CD4-positive, alpha-beta T cell (primary cell): ENCODE results near the gene DENND11. TPM values are rescaled to one million over a fixed set of nuclear protein-coding genes. Genes with fewer than 3 reads are reported as not detected.

Experiments
- ATAC-seq: fragments of 200-7000 bp; cut with Tn5 transposase; one replicate; pipeline ENCODE4 v1.10.0; 2022; ENCODE audit warnings: mild to moderate bottlenecking; ENCODE audit not compliant: poor library complexity
- CTCF ChIA-PET: fragments of 350-600 bp; sonication (Branson Sonifier 250); formaldehyde crosslinking; loops from one replicate; lab custom pipeline; 2021; ENCODE audit warnings: antibody characterized with exemption, inconsistent platforms; lab: Charles Lee
- POLR2A ChIA-PET: fragments of 350-600 bp; sonication (Branson Sonifier 250); formaldehyde crosslinking; loops from one replicate; lab custom pipeline; 2021; ENCODE audit warnings: antibody characterized with exemption, inconsistent platforms; lab: Charles Lee
- DNase-seq, 14 experiments: peaks; one replicate each; pipeline ENCODE4 v3.0.0-alpha.2; 2013 to 2020; ENCODE audit warnings: mixed read lengths in 2 of 14
- H3K27ac ChIP-seq, 2 donors: one replicate each; pipeline versions ENCODE4 v1.5.1 to v1.7.0; 2013; ENCODE audit warnings: low read length in 2 of 2, low read depth in 1 of 2, mild to moderate bottlenecking in 1 of 2
- H3K27me3 ChIP-seq, 2 experiments: 1 replicate in 1 of 2; 2 replicates in 1 of 2; pipeline versions ENCODE4 v1.6.1 to v1.7.0; 2013; ENCODE audit warnings: low read length in 2 of 2, control low read depth in 1 of 2, mild to moderate bottlenecking in 1 of 2, moderate library complexity in 1 of 2; ENCODE audit not compliant: insufficient read depth in 2 of 2, control insufficient read depth in 1 of 2
- H3K36me3 ChIP-seq: one replicate; pipeline ENCODE4 v1.6.1; 2013; ENCODE audit warnings: low read length, control low read depth; ENCODE audit not compliant: insufficient read depth
- H3K4me1 ChIP-seq: one replicate; pipeline ENCODE4 v1.6.1; 2013; ENCODE audit warnings: low read length, control low read depth; ENCODE audit not compliant: insufficient read depth
- H3K4me3 ChIP-seq: one replicate; pipeline ENCODE4 v1.5.1; 2013; ENCODE audit warnings: mild to moderate bottlenecking, low read length, moderate library complexity
- H3K9me3 ChIP-seq, 2 experiments: 1 replicate in 1 of 2; 2 replicates in 1 of 2; pipeline versions ENCODE4 v1.6.1 to v1.7.0; 2013; ENCODE audit warnings: low read length in 2 of 2, mild to moderate bottlenecking in 2 of 2, control low read depth in 1 of 2, moderate library complexity in 1 of 2; ENCODE audit not compliant: control insufficient read depth in 1 of 2, insufficient read depth in 1 of 2
- H3K27ac Mint-ChIP-seq: one replicate; pipeline ENCODE4 v1.8.0; 2020; ENCODE audit warnings: mixed read lengths
- H3K27me3 Mint-ChIP-seq: one replicate; pipeline ENCODE4 v1.8.0; 2021; ENCODE audit warnings: mixed read lengths
- H3K36me3 Mint-ChIP-seq: one replicate; pipeline ENCODE4 v1.8.0; 2021; ENCODE audit warnings: low read depth, mixed read lengths
- H3K4me1 Mint-ChIP-seq: one replicate; pipeline ENCODE4 v1.8.0; 2021; ENCODE audit warnings: low read depth, mixed read lengths
- H3K4me3 Mint-ChIP-seq: one replicate; pipeline ENCODE4 v1.8.0; 2020; ENCODE audit warnings: mild to moderate bottlenecking, mixed read lengths
- H3K9me3 Mint-ChIP-seq: one replicate; pipeline ENCODE4 v1.8.0; 2020; ENCODE audit warnings: mixed read lengths
- intact Hi-C, 2 experiments: fragments of 100-400 bp; cut with DNase I in 1 of 2; cut with micrococcal nuclease in 1 of 2; formaldehyde crosslinking; loops; one replicate each; pipeline versions ENCODE4 v1.15.1 to v1.9.0; 2023 to 2025; cut with DNase I, micrococcal nuclease
- total RNA-seq, 174 experiments: library from RNA in 2 of 174; stranded (reverse) in 2 of 174; gene quantifications; one replicate each; pipeline ENCODE4 v1.2.3 and lab custom pipeline; 2021 to 2026
- TF ChIP-seq, protein P1 (sequence below): fragments of 200-600 bp; IDR thresholded peaks from one replicate; pipeline ENCODE4 v1.8.0; 2022; ENCODE audit warnings: antibody characterized with exemption, mild to moderate bottlenecking

The DENND11 gene
- total RNA-seq, 2 experiments from 2014 or later, result 39.2 to 41.1 TPM

DNA sequence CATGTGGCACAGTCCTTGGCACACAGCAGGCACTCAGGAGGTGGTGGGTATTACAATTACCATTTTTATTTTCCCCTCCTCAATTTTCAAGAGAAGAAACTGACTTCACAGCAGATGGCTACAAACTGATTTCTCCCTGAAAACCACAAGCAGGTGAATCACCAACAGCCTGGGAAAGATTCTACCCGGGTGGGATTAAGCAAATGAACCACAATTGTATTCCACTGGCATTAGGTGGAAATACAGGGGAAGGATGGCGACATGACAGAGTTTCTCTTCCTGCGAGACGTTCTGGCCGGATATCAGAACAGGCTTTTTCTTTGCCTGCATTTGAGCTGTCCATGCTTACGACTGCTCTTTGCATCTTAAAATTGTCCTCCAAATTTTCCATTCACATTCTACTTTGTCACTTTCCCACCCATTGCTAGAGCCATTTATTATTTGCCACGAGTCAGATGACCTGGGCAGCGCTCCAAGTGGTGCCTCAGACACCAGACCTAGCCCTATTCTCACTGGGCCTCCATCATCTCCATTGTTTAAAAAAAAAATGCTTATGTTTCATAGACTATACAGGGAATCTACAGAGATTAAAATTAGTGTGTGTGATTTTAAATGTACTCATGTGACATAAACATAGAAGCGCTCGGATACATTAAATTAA, 4.6 kb downstream of the DENND11 start:
- ChIA-PET POLR2A (no interaction called here), CTCF (interaction anchor here (1.2 kb wide), 1 partner anchor 41 kb away, joined by 6 read pairs; the partner anchor contains the start of gene SSBP1)
- TF ChIP-seq, protein P1, sequence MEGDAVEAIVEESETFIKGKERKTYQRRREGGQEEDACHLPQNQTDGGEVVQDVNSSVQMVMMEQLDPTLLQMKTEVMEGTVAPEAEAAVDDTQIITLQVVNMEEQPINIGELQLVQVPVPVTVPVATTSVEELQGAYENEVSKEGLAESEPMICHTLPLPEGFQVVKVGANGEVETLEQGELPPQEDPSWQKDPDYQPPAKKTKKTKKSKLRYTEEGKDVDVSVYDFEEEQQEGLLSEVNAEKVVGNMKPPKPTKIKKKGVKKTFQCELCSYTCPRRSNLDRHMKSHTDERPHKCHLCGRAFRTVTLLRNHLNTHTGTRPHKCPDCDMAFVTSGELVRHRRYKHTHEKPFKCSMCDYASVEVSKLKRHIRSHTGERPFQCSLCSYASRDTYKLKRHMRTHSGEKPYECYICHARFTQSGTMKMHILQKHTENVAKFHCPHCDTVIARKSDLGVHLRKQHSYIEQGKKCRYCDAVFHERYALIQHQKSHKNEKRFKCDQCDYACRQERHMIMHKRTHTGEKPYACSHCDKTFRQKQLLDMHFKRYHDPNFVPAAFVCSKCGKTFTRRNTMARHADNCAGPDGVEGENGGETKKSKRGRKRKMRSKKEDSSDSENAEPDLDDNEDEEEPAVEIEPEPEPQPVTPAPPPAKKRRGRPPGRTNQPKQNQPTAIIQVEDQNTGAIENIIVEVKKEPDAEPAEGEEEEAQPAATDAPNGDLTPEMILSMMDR, result no peak
- no peaks in the 10 kb centered on the region for H3K9me3 Mint-ChIP-seq
- Histone ChIP-seq H3K36me3 (peaks cover 4% of the 10 kb centered on the region), H3K9me3 (no peaks in the 10 kb centered on the region), H3K27me3 (no peaks in the 10 kb centered on the region), H3K27ac (no peak overlapping the region), H3K4me3 (no peak overlapping the region), H3K4me1 (peaks cover 28% of the 10 kb centered on the region)
- intact Hi-C loops, result no loop called here
- DNase-seq, result no peak
- no peak overlapping the region for H3K4me3 Mint-ChIP-seq
- no peaks in the 10 kb centered on the region for H3K27me3 Mint-ChIP-seq
- H3K36me3 Mint-ChIP-seq, result peaks cover 21% of the 10 kb centered on the region
- H3K27ac Mint-ChIP-seq, result peak overlapping the region; percentile 11
- peaks cover 86% of the 10 kb centered on the region for H3K4me1 Mint-ChIP-seq
- ATAC-seq, result no peak

DNA sequence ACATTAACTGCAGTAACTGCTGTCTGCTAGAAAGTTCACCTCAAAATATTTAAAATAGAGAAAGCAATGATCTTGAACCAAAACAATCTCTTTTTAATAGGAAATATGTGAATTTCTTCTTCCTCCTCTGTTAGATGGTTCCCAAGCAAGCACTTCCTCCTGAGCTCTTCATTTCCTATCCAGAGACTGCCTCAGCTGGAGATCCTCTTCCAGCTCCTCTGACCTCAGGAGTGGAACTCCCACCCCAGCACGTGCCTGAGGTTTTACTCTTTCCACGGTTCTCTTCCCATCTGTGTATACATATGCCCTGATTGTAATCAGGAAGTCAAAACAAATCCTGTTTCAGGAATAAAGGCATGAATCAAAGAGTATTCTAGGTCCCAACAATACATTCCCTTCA, 5.6 kb downstream of the DENND11 start:
- H3K4me1 Mint-ChIP-seq, result peaks cover 89% of the 10 kb centered on the region

DNA sequence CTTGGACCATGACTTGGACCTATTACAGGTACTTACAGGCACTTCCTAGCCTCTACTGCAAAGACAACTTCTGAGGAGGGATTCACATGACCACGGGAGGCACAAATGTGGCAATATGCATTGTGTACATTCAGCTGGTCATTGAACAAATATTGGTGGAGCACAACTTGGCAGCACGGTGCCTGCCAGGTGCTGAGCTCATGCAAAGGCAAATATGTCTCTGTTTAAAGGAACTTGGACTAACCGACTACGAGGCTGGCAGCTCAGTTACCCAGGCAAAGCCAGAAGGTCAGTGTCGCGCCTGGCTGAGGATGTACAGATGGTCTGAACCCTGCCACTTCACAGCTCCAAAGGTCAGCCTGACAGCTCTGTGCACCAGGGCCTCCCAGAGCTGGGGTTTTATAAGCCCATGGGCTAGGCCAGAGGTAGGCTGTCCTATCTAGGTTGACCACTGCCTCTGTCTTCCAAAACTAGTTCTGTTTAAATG, 6.1 kb downstream of the DENND11 start:
- H3K27ac ChIP-seq, result no peak overlapping the region
- H3K27me3 ChIP-seq, result no peaks in the 10 kb centered on the region
- ChIA-PET CTCF (interaction anchor here (1.2 kb wide), 1 partner anchor 42 kb away, joined by 6 read pairs; the partner anchor contains the start of gene SSBP1), POLR2A (no interaction called here)
- ATAC-seq, result no peak
- Mint-ChIP-seq H3K4me3 (no peak overlapping the region), H3K36me3 (peaks cover 14% of the 10 kb centered on the region), H3K4me1 (peaks cover 84% of the 10 kb centered on the region), H3K27me3 (no peaks in the 10 kb centered on the region), H3K9me3 (no peaks in the 10 kb centered on the region), H3K27ac (no peak overlapping the region)
- peaks cover 24% of the 10 kb centered on the region for H3K4me1 ChIP-seq
- no peak for DNase-seq
- H3K36me3 ChIP-seq, result peaks cover 10% of the 10 kb centered on the region
- TF ChIP-seq, protein P1, result no peak
- no peaks in the 10 kb centered on the region for H3K9me3 ChIP-seq
- intact Hi-C loops, result no loop called here
- no peak overlapping the region for H3K4me3 ChIP-seq

More for the DNA sequence above, 5.6 kb downstream of the DENND11 start:
- TF ChIP-seq, protein P1, result no peak
- Mint-ChIP-seq H3K4me3 (no peak overlapping the region), H3K27me3 (no peaks in the 10 kb centered on the region), H3K36me3 (peaks cover 19% of the 10 kb centered on the region), H3K9me3 (no peaks in the 10 kb centered on the region), H3K27ac (no peak overlapping the region)
- DNase-seq (no peak), ATAC-seq (no peak)
- Histone ChIP-seq H3K4me1 (peaks cover 27% of the 10 kb centered on the region), H3K36me3 (peaks cover 5% of the 10 kb centered on the region), H3K4me3 (no peak overlapping the region), H3K27ac (no peak overlapping the region), H3K27me3 (no peaks in the 10 kb centered on the region), H3K9me3 (no peaks in the 10 kb centered on the region)
- intact Hi-C loops, result no loop called here
- ChIA-PET POLR2A (no interaction called here), CTCF (interaction anchor here (1.2 kb wide), 1 partner anchor 42 kb away, joined by 6 read pairs; the partner anchor contains the start of gene SSBP1)
